ENCODE data around the gene C1QL1.

The C1QL1 gene

GRCh38 chr17:44916781-44917241 lies 51.3 kb downstream of the C1QL1 start:
- no peaks in the 10 kb centered on the region for H3K9me3 ChIP-seq (ENCODE audit: low read length)
- H3K27me3 ChIP-seq (ENCODE audit: control insufficient read depth in 1 of 2, insufficient read depth in 2 of 2, low read length in 2 of 2) = peaks cover 0 to 5% of the 10 kb centered on the region in 2 donors
- H3K4me1 ChIP-seq (ENCODE audit: insufficient read depth, low read length) = peaks cover 14% of the 10 kb centered on the region
- no peaks in the 10 kb centered on the region for H3K36me3 ChIP-seq (ENCODE audit: insufficient read depth, low read length)
- H3K27ac ChIP-seq (ENCODE audit: low read depth, low read length) = peak overlapping the region; percentile 70
- no peak overlapping the region for H3K4me3 ChIP-seq (ENCODE audit: low read depth in 1 of 2, low read length in 2 of 2)
- no peak overlapping the region for H3K9ac ChIP-seq (ENCODE audit: low read length)

DNA sequence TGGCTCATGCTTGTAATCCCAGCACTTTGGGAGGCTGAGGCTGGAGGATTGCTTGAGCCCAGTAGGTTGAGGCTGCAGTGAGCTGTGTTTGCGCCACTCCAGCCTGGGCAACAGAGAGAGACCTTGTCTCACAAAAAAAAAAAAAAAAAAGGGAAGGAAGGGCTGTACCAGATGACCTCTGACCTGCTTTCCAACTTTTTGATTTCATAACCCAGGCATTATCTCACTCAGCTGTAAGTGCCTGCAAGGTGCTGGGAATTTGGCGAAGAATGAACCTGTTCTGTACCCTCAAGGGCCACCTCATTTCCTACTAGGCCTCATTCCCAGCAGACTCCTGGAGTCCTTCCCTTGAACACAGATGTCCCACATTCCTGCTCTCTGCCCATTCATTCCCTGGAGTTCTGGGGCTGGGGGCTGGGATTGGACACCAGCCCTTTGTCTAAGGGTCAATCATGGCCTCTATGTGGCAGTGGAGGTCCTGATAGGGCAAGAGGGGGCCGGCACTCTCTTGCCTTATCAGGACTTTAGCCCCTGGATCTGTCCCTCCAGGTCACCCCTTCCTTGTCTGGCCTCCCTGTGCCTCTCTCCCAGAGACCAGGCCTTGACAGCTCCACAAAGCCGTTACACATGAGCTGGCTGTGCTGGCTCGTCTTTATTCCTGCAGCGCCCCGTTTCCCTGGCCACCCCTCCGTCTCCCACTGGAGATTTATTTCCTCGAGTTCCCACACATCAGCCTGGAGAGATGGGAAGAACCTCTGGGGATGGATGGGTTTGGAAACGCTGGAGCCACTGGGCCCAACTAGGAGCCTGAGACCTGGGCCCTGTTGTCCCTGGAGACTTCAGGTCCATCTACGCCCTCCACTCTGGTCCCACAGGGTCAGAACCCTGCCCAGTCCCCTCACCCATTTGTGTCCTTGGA lies 52.0 kb downstream of the C1QL1 start:
- H3K27me3 ChIP-seq (ENCODE audit: control insufficient read depth in 1 of 2, insufficient read depth in 2 of 2, low read length in 2 of 2) = peaks cover 0 to 12% of the 10 kb centered on the region in 2 donors
- H3K36me3 ChIP-seq (ENCODE audit: insufficient read depth, low read length) = no peaks in the 10 kb centered on the region
- H3K9ac ChIP-seq (ENCODE audit: low read length) = no peak overlapping the region
- H3K4me1 ChIP-seq (ENCODE audit: insufficient read depth, low read length) = peaks cover 14% of the 10 kb centered on the region
- no peaks in the 10 kb centered on the region for H3K9me3 ChIP-seq (ENCODE audit: low read length)
- peak overlapping the region; percentile 70 for H3K27ac ChIP-seq (ENCODE audit: low read depth, low read length)
- no peak overlapping the region for H3K4me3 ChIP-seq (ENCODE audit: low read depth in 1 of 2, low read length in 2 of 2)

DNA sequence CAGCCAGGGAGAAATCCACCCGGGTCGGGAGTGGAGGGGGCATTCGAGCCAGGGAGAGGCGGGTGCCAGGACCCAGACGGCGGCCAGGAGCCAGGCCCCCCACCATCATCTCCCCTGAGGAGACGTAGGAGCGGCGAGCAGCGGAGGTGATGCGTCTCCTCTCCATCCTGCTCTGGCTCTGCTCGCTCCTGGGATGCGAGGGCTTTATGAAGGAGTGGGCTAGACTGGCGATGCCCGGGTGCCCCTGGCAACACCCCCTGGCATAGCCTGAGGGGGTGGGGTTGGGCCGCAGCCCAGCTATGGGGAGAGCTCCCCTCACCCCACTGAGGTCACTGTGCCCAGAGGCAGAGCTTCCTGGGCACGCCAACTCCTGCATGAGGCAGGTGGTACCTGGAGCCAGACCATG lies 52.8 kb downstream of the C1QL1 start, which contains the start of gene GFAP:
GFAP (minus strand) TSS at position 180 of the 406 bp plus-strand sequence; CDS start at position 166, 14 bp downstream.
- Histone ChIP-seq H3K36me3 (ENCODE audit: insufficient read depth, low read length) (no peaks in the 10 kb centered on the region), H3K27ac (ENCODE audit: low read depth, low read length) (peak within 1 kb of the TSS; percentile 70), H3K27me3 (ENCODE audit: control insufficient read depth in 1 of 2, insufficient read depth in 2 of 2, low read length in 2 of 2) (peaks cover 0 to 13% of the 10 kb centered on the region in 2 donors), H3K9me3 (ENCODE audit: low read length) (no peaks in the 10 kb centered on the region), H3K4me1 (ENCODE audit: insufficient read depth, low read length) (peaks cover 14% of the 10 kb centered on the region), H3K9ac (ENCODE audit: low read length) (no peak within 1 kb of the TSS), H3K4me3 (ENCODE audit: low read depth in 1 of 2, low read length in 2 of 2) (no peak within 1 kb of the TSS)

GRCh38 chr17:44914698-44915271 lies 53.3 kb downstream of the C1QL1 start:
- H3K36me3 ChIP-seq (ENCODE audit: insufficient read depth, low read length) = no peaks in the 10 kb centered on the region
- peaks cover 0 to 13% of the 10 kb centered on the region in 2 donors for H3K27me3 ChIP-seq (ENCODE audit: control insufficient read depth in 1 of 2, insufficient read depth in 2 of 2, low read length in 2 of 2)
- H3K9ac ChIP-seq (ENCODE audit: low read length) = no peak overlapping the region
- H3K9me3 ChIP-seq (ENCODE audit: low read length) = no peaks in the 10 kb centered on the region
- no peak overlapping the region for H3K4me3 ChIP-seq (ENCODE audit: low read depth in 1 of 2, low read length in 2 of 2)
- H3K4me1 ChIP-seq (ENCODE audit: insufficient read depth, low read length) = peaks cover 14% of the 10 kb centered on the region
- H3K27ac ChIP-seq (ENCODE audit: low read depth, low read length) = no peak overlapping the region

- no peak overlapping the region for H3K9ac ChIP-seq (ENCODE audit: low read length)
- H3K4me3 ChIP-seq (ENCODE audit: low read depth in 1 of 2, low read length in 2 of 2) = no peak overlapping the region
- peaks cover 0 to 13% of the 10 kb centered on the region in 2 donors for H3K27me3 ChIP-seq (ENCODE audit: control insufficient read depth in 1 of 2, insufficient read depth in 2 of 2, low read length in 2 of 2)
- peaks cover 14% of the 10 kb centered on the region for H3K4me1 ChIP-seq (ENCODE audit: insufficient read depth, low read length)
- no peak overlapping the region for H3K27ac ChIP-seq (ENCODE audit: low read depth, low read length)
- no peaks in the 10 kb centered on the region for H3K36me3 ChIP-seq (ENCODE audit: insufficient read depth, low read length)
- H3K9me3 ChIP-seq (ENCODE audit: low read length) = no peaks in the 10 kb centered on the region
Observed at GRCh38 chr17:44914148-44914547, 54.0 kb downstream of the C1QL1 start.

- Histone ChIP-seq H3K9me3 (ENCODE audit: low read length) (no peaks in the 10 kb centered on the region), H3K9ac (ENCODE audit: low read length) (no peak overlapping the region), H3K4me1 (ENCODE audit: insufficient read depth, low read length) (peaks cover 14% of the 10 kb centered on the region), H3K27me3 (ENCODE audit: control insufficient read depth in 1 of 2, insufficient read depth in 2 of 2, low read length in 2 of 2) (peaks cover 0 to 13% of the 10 kb centered on the region in 2 donors), H3K27ac (ENCODE audit: low read depth, low read length) (no peak overlapping the region), H3K4me3 (ENCODE audit: low read depth in 1 of 2, low read length in 2 of 2) (no peak overlapping the region), H3K36me3 (ENCODE audit: insufficient read depth, low read length) (no peaks in the 10 kb centered on the region)
Observed at GRCh38 chr17:44913676-44914075, 54.4 kb downstream of the C1QL1 start.

GRCh38 chr17:44912763-44913544 lies 55.1 kb downstream of the C1QL1 start:
- H3K4me3 ChIP-seq (ENCODE audit: low read depth in 1 of 2, low read length in 2 of 2) = no peak overlapping the region
- H3K9ac ChIP-seq (ENCODE audit: low read length) = no peak overlapping the region
- no peak overlapping the region for H3K27ac ChIP-seq (ENCODE audit: low read depth, low read length)
- H3K36me3 ChIP-seq (ENCODE audit: insufficient read depth, low read length) = no peaks in the 10 kb centered on the region
- H3K4me1 ChIP-seq (ENCODE audit: insufficient read depth, low read length) = peaks cover 14% of the 10 kb centered on the region
- H3K9me3 ChIP-seq (ENCODE audit: low read length) = no peaks in the 10 kb centered on the region
- peaks cover 0 to 13% of the 10 kb centered on the region in 2 donors for H3K27me3 ChIP-seq (ENCODE audit: control insufficient read depth in 1 of 2, insufficient read depth in 2 of 2, low read length in 2 of 2)

GRCh38 chr17:44911133-44912001 lies 56.7 kb downstream of the C1QL1 start:
- Histone ChIP-seq H3K36me3 (ENCODE audit: insufficient read depth, low read length) (no peaks in the 10 kb centered on the region), H3K9ac (ENCODE audit: low read length) (no peak overlapping the region), H3K4me3 (ENCODE audit: low read depth in 1 of 2, low read length in 2 of 2) (peak overlapping the region in 1 of 2 donors; percentile 21), H3K27ac (ENCODE audit: low read depth, low read length) (no peak overlapping the region), H3K9me3 (ENCODE audit: low read length) (no peaks in the 10 kb centered on the region), H3K4me1 (ENCODE audit: insufficient read depth, low read length) (peaks cover 5% of the 10 kb centered on the region), H3K27me3 (ENCODE audit: control insufficient read depth in 1 of 2, insufficient read depth in 2 of 2, low read length in 2 of 2) (peaks cover 0 to 13% of the 10 kb centered on the region in 2 donors)

DNA sequence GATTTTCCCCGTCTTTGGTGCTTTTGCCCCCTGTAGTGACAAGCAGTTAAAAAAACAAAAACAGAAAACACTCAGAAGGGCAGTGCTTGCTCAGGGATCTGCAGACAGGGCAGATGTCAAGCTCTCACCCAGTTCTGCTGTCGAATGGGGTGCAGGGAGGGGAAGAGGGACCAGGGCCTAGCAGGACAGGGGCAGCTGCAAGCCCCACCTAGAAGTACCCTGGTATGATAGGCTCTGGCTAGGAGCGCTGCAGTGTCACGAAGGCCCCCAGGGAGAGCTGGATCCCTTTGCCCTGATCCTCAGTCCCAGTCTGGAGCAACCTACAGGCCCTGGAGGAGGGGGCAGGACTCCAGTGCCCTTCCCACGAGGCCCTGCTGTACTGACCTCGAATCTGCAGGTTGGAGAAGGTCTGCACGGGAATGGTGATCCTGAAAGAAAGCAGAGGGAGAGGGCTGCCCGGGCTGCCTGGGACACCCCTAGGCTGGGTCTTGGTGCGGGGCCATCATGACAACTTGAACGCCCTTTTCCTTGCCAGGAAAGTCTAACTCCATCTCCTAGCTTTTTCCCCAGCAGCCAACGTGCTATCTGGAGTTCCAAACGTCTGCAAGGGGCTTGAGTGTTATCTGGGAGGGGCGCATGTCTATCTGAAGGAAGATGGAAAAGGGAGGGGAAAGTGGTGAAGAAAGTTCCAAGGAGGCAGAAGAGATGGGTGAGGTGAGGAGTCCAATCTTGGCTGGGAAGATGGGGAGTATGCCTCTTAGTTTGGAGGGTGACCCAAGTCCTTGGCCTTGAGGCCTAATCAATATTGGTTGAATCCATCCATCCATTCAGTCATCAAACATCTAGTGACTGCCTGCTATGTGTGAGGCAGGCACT lies 57.6 kb downstream of the C1QL1 start:
- Histone ChIP-seq H3K4me3 (ENCODE audit: low read depth in 1 of 2, low read length in 2 of 2) (no peak overlapping the region), H3K9ac (ENCODE audit: low read length) (no peak overlapping the region), H3K27ac (ENCODE audit: low read depth, low read length) (peak overlapping the region; percentile 34), H3K9me3 (ENCODE audit: low read length) (no peaks in the 10 kb centered on the region), H3K36me3 (ENCODE audit: insufficient read depth, low read length) (no peaks in the 10 kb centered on the region), H3K4me1 (ENCODE audit: insufficient read depth, low read length) (no peaks in the 10 kb centered on the region), H3K27me3 (ENCODE audit: control insufficient read depth in 1 of 2, insufficient read depth in 2 of 2, low read length in 2 of 2) (peaks cover 0 to 13% of the 10 kb centered on the region in 2 donors)
